SK-N-SH treated with all-trans-retinoic acid at 6 μM for 48 hours (cell line): ENCODE measurements around the gene LMCD1.

Experiments
- ATAC-seq: fragments of 200-7000 bp; cut with Tn5 transposase; 3 replicates; pipeline ENCODE4 v1.9.1; 2020; ENCODE audit warnings: mild to moderate bottlenecking, moderate library complexity
- ARNTL ChIP-seq: fragments of 450-650 bp; formaldehyde crosslinking; IDR thresholded peaks from 2 replicates; pipeline ENCODE4 v1.5.0; 2020; ENCODE audit warnings: low read depth, mild to moderate bottlenecking, moderate library complexity, borderline replicate concordance
- CSDC2 ChIP-seq: fragments of 250-450 bp; sonication (Bioruptor Pico); IDR thresholded peaks from 2 replicates; pipeline ENCODE4 v1.5.0; 2020; ENCODE audit warnings: mild to moderate bottlenecking, moderate library complexity
- ESRRG ChIP-seq: fragments of 250-450 bp; sonication (Bioruptor Pico); IDR thresholded peaks from 2 replicates; pipeline ENCODE4 v1.6.1; 2021; ENCODE audit warnings: mild to moderate bottlenecking
- GLIS3 ChIP-seq: fragments of 250-450 bp; sonication (Bioruptor Pico); IDR thresholded peaks from 2 replicates; pipeline ENCODE4 v1.5.0; 2020; ENCODE audit warnings: mild to moderate bottlenecking, moderate library complexity
- ISL1 ChIP-seq: fragments of 250-450 bp; sonication (Bioruptor Pico); IDR thresholded peaks from 2 replicates; pipeline ENCODE4 v2.1.2; 2022; ENCODE audit warnings: mild to moderate bottlenecking, moderate library complexity
- OSR1 ChIP-seq: fragments of 250-450 bp; sonication (Bioruptor Pico); IDR thresholded peaks from 2 replicates; pipeline ENCODE4 v1.8.0; 2022; ENCODE audit warnings: moderate library complexity, mild to moderate bottlenecking, inconsistent platforms
- PPARA ChIP-seq: fragments of 250-450 bp; sonication (Bioruptor Pico); IDR thresholded peaks from 2 replicates; pipeline ENCODE4 v1.5.0; 2020; ENCODE audit warnings: mild to moderate bottlenecking, borderline replicate concordance
- RARB ChIP-seq: fragments of 250-450 bp; sonication (Bioruptor Pico); IDR thresholded peaks from 2 replicates; pipeline ENCODE4 v1.8.0; 2021; ENCODE audit warnings: mild to moderate bottlenecking, moderate library complexity
- SNAI2 ChIP-seq: fragments of 250-450 bp; sonication (Bioruptor Pico); IDR thresholded peaks from 2 replicates; pipeline ENCODE4 v1.5.0; 2020; ENCODE audit warnings: mild to moderate bottlenecking, moderate library complexity
- TCF4 ChIP-seq: fragments of 250-450 bp; sonication (Bioruptor Pico); IDR thresholded peaks from 2 replicates; pipeline ENCODE4 v1.8.0; 2021; ENCODE audit warnings: mild to moderate bottlenecking, moderate library complexity, borderline replicate concordance
- TOX ChIP-seq: fragments of 250-450 bp; sonication (Bioruptor Pico); IDR thresholded peaks from 2 replicates; pipeline ENCODE4 v1.8.0; 2021; ENCODE audit warnings: mild to moderate bottlenecking, moderate library complexity, borderline replicate concordance
- ZC3H10 ChIP-seq: fragments of 250-450 bp; sonication (Bioruptor Pico); IDR thresholded peaks from 2 replicates; pipeline ENCODE4 v1.5.1; 2021; ENCODE audit warnings: mild to moderate bottlenecking, moderate library complexity
- ZFP3 ChIP-seq: fragments of 250-450 bp; sonication (Bioruptor Pico); IDR thresholded peaks from 2 replicates; pipeline ENCODE4 v1.5.0; 2020; ENCODE audit warnings: mild to moderate bottlenecking, moderate library complexity
- ZFP30 ChIP-seq: fragments of 450-650 bp; formaldehyde crosslinking; IDR thresholded peaks from 2 replicates; pipeline ENCODE4 v1.5.0; 2022; ENCODE audit warnings: mild to moderate bottlenecking, moderate library complexity
- ZNF565 ChIP-seq: fragments of 450-650 bp; formaldehyde crosslinking; conservative IDR thresholded peaks from 2 replicates; pipeline ENCODE4 v1.5.0; 2020; ENCODE audit warnings: low read depth, mild to moderate bottlenecking, moderate library complexity
- ZNF70 ChIP-seq: fragments of 450-650 bp; formaldehyde crosslinking; IDR thresholded peaks from 2 replicates; pipeline ENCODE4 v1.5.0; 2020; ENCODE audit warnings: mild to moderate bottlenecking, moderate library complexity
- ZNF8 ChIP-seq: fragments of 450-650 bp; formaldehyde crosslinking; IDR thresholded peaks from 2 replicates; pipeline ENCODE4 v1.5.0; 2020; ENCODE audit warnings: mild to moderate bottlenecking, moderate library complexity
- TF ChIP-seq, protein P1 (sequence below): fragments of 250-450 bp; sonication (Bioruptor Pico); IDR thresholded peaks from 2 replicates; pipeline ENCODE4 v1.5.1; 2021; ENCODE audit warnings: mild to moderate bottlenecking, moderate library complexity
- TF ChIP-seq, protein P2 (sequence below): fragments of 250-450 bp; sonication (Bioruptor Pico); IDR thresholded peaks from 2 replicates; pipeline ENCODE4 v1.8.0; 2021; ENCODE audit warnings: low read depth, mild to moderate bottlenecking, moderate library complexity, borderline replicate concordance
- TF ChIP-seq, protein P3 (sequence below): fragments of 250-450 bp; sonication (Bioruptor Pico); IDR thresholded peaks from 2 replicates; pipeline ENCODE4 v1.5.1; 2020; ENCODE audit warnings: low read depth, mild to moderate bottlenecking, moderate library complexity
- TF ChIP-seq, protein P4 (sequence below): fragments of 250-450 bp; sonication (Bioruptor Pico); IDR thresholded peaks from 2 replicates; pipeline ENCODE4 v1.5.0; 2020; ENCODE audit warnings: mild to moderate bottlenecking, moderate library complexity
- TF ChIP-seq, protein P5 (sequence below): fragments of 250-450 bp; sonication (Bioruptor Pico); IDR thresholded peaks from 2 replicates; pipeline ENCODE4 v1.8.0; 2020; ENCODE audit warnings: mild to moderate bottlenecking, moderate library complexity, borderline replicate concordance

The LMCD1 gene

DNA sequence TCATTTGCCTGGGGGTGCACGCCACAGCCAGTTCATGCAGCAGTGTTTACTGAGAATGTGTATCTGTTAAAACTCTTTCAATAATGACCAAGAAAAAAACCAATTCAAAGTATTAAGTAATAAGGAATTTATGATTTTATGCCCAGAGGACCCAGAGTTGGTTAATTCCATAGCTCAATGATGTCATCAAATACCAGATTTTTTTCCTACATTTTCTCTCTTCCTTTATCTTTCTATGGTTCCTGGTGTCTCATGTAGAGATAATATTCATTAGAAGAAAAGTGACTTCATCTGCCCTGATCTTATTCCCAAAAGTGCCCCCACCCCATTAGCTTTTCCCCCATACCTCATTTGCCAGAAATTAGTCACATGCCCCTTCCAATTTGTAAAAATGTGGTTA is 44.6 kb upstream of the LMCD1 start:
- TF ChIP-seq ZFP3 (CRISPR knock-in tag) (no peak), ZC3H10 (CRISPR knock-in tag) (no peak), TOX (CRISPR knock-in tag) (no peak), ESRRG (CRISPR knock-in tag) (no peak), ZNF70 (CRISPR knock-in tag) (no peak), ZFP30 (CRISPR knock-in tag) (no peak), PPARA (CRISPR knock-in tag) (no peak), OSR1 (CRISPR knock-in tag) (no peak), ZNF565 (CRISPR knock-in tag) (no peak), ISL1 (CRISPR knock-in tag) (peak; percentile 82), ARNTL (CRISPR knock-in tag) (no peak), SNAI2 (CRISPR knock-in tag) (no peak), GLIS3 (CRISPR knock-in tag) (no peak), TCF4 (CRISPR knock-in tag) (no peak), RARB (CRISPR knock-in tag) (no peak)
- TF ChIP-seq, protein P1, sequence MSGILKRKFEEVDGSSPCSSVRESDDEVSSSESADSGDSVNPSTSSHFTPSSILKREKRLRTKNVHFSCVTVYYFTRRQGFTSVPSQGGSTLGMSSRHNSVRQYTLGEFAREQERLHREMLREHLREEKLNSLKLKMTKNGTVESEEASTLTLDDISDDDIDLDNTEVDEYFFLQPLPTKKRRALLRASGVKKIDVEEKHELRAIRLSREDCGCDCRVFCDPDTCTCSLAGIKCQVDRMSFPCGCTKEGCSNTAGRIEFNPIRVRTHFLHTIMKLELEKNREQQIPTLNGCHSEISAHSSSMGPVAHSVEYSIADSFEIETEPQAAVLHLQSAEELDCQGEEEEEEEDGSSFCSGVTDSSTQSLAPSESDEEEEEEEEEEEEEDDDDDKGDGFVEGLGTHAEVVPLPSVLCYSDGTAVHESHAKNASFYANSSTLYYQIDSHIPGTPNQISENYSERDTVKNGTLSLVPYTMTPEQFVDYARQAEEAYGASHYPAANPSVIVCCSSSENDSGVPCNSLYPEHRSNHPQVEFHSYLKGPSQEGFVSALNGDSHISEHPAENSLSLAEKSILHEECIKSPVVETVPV (CRISPR knock-in tag): no peak
- TF ChIP-seq, protein P2, sequence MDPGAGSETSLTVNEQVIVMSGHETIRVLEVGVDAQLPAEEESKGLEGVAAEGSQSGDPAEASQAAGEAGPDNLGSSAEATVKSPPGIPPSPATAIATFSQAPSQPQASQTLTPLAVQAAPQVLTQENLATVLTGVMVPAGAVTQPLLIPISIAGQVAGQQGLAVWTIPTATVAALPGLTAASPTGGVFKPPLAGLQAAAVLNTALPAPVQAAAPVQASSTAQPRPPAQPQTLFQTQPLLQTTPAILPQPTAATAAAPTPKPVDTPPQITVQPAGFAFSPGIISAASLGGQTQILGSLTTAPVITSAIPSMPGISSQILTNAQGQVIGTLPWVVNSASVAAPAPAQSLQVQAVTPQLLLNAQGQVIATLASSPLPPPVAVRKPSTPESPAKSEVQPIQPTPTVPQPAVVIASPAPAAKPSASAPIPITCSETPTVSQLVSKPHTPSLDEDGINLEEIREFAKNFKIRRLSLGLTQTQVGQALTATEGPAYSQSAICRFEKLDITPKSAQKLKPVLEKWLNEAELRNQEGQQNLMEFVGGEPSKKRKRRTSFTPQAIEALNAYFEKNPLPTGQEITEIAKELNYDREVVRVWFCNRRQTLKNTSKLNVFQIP: no peak
- TF ChIP-seq, protein P3, sequence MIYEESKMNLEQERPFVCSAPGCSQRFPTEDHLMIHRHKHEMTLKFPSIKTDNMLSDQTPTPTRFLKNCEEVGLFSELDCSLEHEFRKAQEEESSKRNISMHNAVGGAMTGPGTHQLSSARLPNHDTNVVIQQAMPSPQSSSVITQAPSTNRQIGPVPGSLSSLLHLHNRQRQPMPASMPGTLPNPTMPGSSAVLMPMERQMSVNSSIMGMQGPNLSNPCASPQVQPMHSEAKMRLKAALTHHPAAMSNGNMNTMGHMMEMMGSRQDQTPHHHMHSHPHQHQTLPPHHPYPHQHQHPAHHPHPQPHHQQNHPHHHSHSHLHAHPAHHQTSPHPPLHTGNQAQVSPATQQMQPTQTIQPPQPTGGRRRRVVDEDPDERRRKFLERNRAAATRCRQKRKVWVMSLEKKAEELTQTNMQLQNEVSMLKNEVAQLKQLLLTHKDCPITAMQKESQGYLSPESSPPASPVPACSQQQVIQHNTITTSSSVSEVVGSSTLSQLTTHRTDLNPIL (CRISPR knock-in tag): 0 out of 2 replicates have a peak, but pooled peaks have one; percentile 38
- TF ChIP-seq, protein P4, sequence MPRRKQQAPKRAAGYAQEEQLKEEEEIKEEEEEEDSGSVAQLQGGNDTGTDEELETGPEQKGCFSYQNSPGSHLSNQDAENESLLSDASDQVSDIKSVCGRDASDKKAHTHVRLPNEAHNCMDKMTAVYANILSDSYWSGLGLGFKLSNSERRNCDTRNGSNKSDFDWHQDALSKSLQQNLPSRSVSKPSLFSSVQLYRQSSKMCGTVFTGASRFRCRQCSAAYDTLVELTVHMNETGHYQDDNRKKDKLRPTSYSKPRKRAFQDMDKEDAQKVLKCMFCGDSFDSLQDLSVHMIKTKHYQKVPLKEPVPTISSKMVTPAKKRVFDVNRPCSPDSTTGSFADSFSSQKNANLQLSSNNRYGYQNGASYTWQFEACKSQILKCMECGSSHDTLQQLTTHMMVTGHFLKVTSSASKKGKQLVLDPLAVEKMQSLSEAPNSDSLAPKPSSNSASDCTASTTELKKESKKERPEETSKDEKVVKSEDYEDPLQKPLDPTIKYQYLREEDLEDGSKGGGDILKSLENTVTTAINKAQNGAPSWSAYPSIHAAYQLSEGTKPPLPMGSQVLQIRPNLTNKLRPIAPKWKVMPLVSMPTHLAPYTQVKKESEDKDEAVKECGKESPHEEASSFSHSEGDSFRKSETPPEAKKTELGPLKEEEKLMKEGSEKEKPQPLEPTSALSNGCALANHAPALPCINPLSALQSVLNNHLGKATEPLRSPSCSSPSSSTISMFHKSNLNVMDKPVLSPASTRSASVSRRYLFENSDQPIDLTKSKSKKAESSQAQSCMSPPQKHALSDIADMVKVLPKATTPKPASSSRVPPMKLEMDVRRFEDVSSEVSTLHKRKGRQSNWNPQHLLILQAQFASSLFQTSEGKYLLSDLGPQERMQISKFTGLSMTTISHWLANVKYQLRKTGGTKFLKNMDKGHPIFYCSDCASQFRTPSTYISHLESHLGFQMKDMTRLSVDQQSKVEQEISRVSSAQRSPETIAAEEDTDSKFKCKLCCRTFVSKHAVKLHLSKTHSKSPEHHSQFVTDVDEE (CRISPR knock-in tag): no peak
- TF ChIP-seq, protein P5, sequence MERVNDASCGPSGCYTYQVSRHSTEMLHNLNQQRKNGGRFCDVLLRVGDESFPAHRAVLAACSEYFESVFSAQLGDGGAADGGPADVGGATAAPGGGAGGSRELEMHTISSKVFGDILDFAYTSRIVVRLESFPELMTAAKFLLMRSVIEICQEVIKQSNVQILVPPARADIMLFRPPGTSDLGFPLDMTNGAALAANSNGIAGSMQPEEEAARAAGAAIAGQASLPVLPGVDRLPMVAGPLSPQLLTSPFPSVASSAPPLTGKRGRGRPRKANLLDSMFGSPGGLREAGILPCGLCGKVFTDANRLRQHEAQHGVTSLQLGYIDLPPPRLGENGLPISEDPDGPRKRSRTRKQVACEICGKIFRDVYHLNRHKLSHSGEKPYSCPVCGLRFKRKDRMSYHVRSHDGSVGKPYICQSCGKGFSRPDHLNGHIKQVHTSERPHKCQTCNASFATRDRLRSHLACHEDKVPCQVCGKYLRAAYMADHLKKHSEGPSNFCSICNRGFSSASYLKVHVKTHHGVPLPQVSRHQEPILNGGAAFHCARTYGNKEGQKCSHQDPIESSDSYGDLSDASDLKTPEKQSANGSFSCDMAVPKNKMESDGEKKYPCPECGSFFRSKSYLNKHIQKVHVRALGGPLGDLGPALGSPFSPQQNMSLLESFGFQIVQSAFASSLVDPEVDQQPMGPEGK: peak; percentile 48; the same call in 1 of the 2 replicates
- TF ChIP-seq, all 23 proteins: peak for 3
- ATAC-seq: no peak

DNA sequence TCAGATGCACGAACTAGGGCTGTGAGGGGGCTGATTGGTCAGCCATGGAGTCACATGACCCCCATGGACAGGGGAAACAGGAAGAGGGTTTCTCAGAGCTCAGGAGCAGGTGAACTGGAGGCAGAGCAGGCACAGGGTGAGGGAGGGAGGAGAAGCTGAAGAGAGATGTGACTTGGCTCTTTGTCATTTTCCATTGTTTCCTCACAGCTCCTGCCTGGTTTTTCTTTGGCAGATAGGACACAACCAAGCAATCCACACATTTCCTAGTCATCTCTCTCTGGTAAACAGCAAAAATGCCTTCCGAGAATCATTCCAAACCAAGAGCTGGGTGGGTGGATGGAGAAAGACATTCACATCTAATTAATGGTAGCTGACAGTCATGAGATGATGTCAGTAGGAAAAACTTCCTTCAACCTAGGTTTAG is 43.4 kb upstream of the LMCD1 start:
- ATAC-seq: peak; percentile 36
- TF ChIP-seq ISL1 (CRISPR knock-in tag): peak; percentile 64; the same call in 1 of the 2 replicates
- TF ChIP-seq ZNF8 (CRISPR knock-in tag): no peak
- TF ChIP-seq ZFP3 (CRISPR knock-in tag): 0 out of 2 replicates have a peak, but pooled peaks have one; percentile 9
- 0 out of 2 replicates have a peak, but pooled peaks have one; percentile 20 for TF ChIP-seq CSDC2 (CRISPR knock-in tag)

DNA sequence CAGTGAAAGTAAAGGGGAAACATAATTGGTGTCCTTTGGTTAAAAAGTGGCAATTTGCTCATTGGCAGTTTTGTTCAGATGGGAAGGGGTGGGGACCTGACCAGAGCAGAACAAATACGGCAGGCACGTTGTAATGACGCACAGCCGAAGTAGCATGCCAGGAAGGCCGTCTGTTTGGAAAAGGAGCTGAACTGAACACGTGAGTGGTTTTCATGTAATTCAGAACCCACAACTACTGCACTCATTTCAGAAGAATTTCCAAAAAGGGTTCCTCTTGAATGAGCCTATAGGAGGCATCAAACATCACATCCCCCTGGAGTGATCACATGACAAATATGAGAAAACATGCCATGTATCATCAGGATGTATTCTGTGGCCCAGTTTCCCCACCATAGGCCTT is 42.9 kb upstream of the LMCD1 start:
- peak; percentile 40 for TF ChIP-seq ISL1 (CRISPR knock-in tag)
- TF ChIP-seq TCF4 (CRISPR knock-in tag): no peak
- ATAC-seq: no peak; the same call in 2 of the 3 replicates
